ENCODE results near the gene TEKT5. TPM values are rescaled to one million over a fixed set of nuclear protein-coding genes. Genes with fewer than 3 reads are reported as not detected.

Gene TEKT5
- total and polyA plus RNA-seq, 9 of the 15 experiments (the other 6 are each of a cell fraction or from before 2014, with no cell fraction given): 0.10 to 0.19 TPM; not detected in 7

- TF ChIP-seq ZNF318 (IDR thresholded peaks at IDR 0.05; ENCODE audit: borderline replicate concordance in 1 of 2, low read depth in 1 of 2): no peak
- no peak for TF ChIP-seq MBD2 (IDR thresholded peaks at IDR 0.05; ENCODE audit: borderline replicate concordance, low read depth)
- TF ChIP-seq MXI1 (IDR thresholded peaks at IDR 0.05; ENCODE audit: low read depth, low read length): no peak
These were observed 75.4 kb downstream of the TEKT5 start (continued) for GRCh38 chr16:10619271-10619849.
